NCI-H446 (cell line): Measurements from ENCODE around the gene RGS7.
A peak's percentile ranks its signal among the peaks of the same experiment; 100 is the strongest.
"Not testable (repeated sequence)": the region's sequence is repeated elsewhere in the genome, so short reads cannot be mapped to it uniquely, and the experiment has no call there.

Experiments used
- DNase-seq, 2 experiments: peaks; one replicate each; lab custom pipeline; 2025; lab: John Stamatoyannopoulos, UW

RGS7 gene

GRCh38 chr1:240980342-240980741 lies 376.7 kb downstream of the RGS7 start:
- no peak for DNase-seq

- DNase-seq = no peak
Measured at GRCh38 chr1:240976685-240977084, 380.3 kb downstream of the RGS7 start.

- no peak for DNase-seq
Measured at GRCh38 chr1:240973875-240974274, 383.1 kb downstream of the RGS7 start.

GRCh38 chr1:240972059-240972458 lies 384.9 kb downstream of the RGS7 start:
- not testable (repeated sequence) for DNase-seq

GRCh38 chr1:240970253-240970652 lies 386.8 kb downstream of the RGS7 start:
- DNase-seq = no peak

GRCh38 chr1:240968864-240969263 lies 388.1 kb downstream of the RGS7 start:
- DNase-seq = no peak

- DNase-seq = no peak
Measured at GRCh38 chr1:240967070-240967724, 389.8 kb downstream of the RGS7 start.

- DNase-seq = no peak
Measured at GRCh38 chr1:240965581-240966091, 391.4 kb downstream of the RGS7 start.

- DNase-seq = no peak
Measured at GRCh38 chr1:240962086-240962485, 394.9 kb downstream of the RGS7 start.

GRCh38 chr1:240956424-240956823 lies 400.6 kb downstream of the RGS7 start:
- no peak for DNase-seq

- no peak for DNase-seq
Measured at GRCh38 chr1:240956020-240956419, 401.0 kb downstream of the RGS7 start.

GRCh38 chr1:240947438-240948224 lies 409.4 kb downstream of the RGS7 start:
- no peak for DNase-seq

- DNase-seq = peak in 1 of 2 experiments; percentile 16
Measured at GRCh38 chr1:240946926-240947325, 410.1 kb downstream of the RGS7 start.

GRCh38 chr1:240942901-240943300 lies 414.1 kb downstream of the RGS7 start:
- DNase-seq = no peak

GRCh38 chr1:240941701-240942370 lies 415.2 kb downstream of the RGS7 start:
- DNase-seq = no peak

- DNase-seq = no peak
Measured at GRCh38 chr1:240936911-240937668, 419.9 kb downstream of the RGS7 start.

GRCh38 chr1:240935920-240936319 lies 421.1 kb downstream of the RGS7 start:
- DNase-seq = no peak

- DNase-seq = no peak
Measured at GRCh38 chr1:240931031-240931430, 426.0 kb downstream of the RGS7 start.

- DNase-seq = no peak
Measured at GRCh38 chr1:240928265-240928664, 428.7 kb downstream of the RGS7 start.

GRCh38 chr1:240927821-240928220 lies 429.2 kb downstream of the RGS7 start:
- DNase-seq = no peak

- no peak for DNase-seq
Measured at GRCh38 chr1:240925273-240925672, 431.7 kb downstream of the RGS7 start.

- DNase-seq = no peak
Measured at GRCh38 chr1:240917976-240918375, 439.0 kb downstream of the RGS7 start.
